ENCODE measurements around the gene GCN1. TPM values are rescaled to one million over a fixed set of nuclear protein-coding genes. Genes with fewer than 3 reads are reported as not detected.

Gene GCN1
- polyA plus RNA-seq, 3 donors = 5.0 to 22.1 (median 8.3) TPM

GRCh38 chr12:120159509-120160237 lies 34.8 kb downstream of the GCN1 start:
- Mint-ChIP-seq H3K27ac (peak overlapping the region in 4 of 7 donors; percentile 10 to 78 (median 54)), H3K27me3 (ENCODE audit: low read depth in 3 of 3) (peaks cover 0 to 1% (median 0%) of the 10 kb centered on the region in 3 donors), H3K36me3 (peaks cover 97 to 100% of the 10 kb centered on the region in 2 donors), H3K9me3 (no peaks in the 10 kb centered on the region), H3K4me3 (no peak overlapping the region), H3K4me1 (no peaks in the 10 kb centered on the region)
- intact Hi-C loops (cut with micrococcal nuclease) = no loop called here
- no peaks in the 10 kb centered on the region for H3K9me3 ChIP-seq (replicated peaks in 1 of 2; ENCODE audit: control insufficient read depth in 1 of 2, insufficient read depth in 1 of 2, low read length in 2 of 2)
- H3K4me1 ChIP-seq (ENCODE audit: control insufficient read depth in 1 of 2, insufficient read depth in 2 of 2, low read length in 2 of 2) = no peaks in the 10 kb centered on the region
- 97% methylated on average over 10 of the region's 12 CpGs for WGBS (ENCODE audit: insufficient coverage)
- H3K4me2 ChIP-seq (replicated peaks; ENCODE audit: extremely low read depth, low read length, poor library complexity, severe bottlenecking) = no peak overlapping the region
- no peaks in the 10 kb centered on the region for H3K79me2 ChIP-seq (ENCODE audit: insufficient read depth, low read length)
- DNase-seq = no peak
- no peak overlapping the region for H3K9ac ChIP-seq (ENCODE audit: insufficient read depth, low read length, poor library complexity, severe bottlenecking)
- no peak overlapping the region for H3K27ac ChIP-seq (ENCODE audit: low read depth in 1 of 2, low read length in 2 of 2)
- no peak for TF ChIP-seq CTCF (IDR thresholded peaks at IDR 0.05)
- peaks cover 98 to 100% of the 10 kb centered on the region in 2 donors for H3K36me3 ChIP-seq (replicated peaks in 1 of 2; ENCODE audit: control insufficient read depth in 1 of 2, insufficient read depth in 2 of 2, low read length in 2 of 2)
- no peaks in the 10 kb centered on the region for H3K27me3 ChIP-seq (ENCODE audit: control insufficient read depth in 2 of 2, insufficient read depth in 2 of 2, low read length in 2 of 2)
- H2AFZ ChIP-seq (ENCODE audit: insufficient read depth, low read depth, low read length, poor library complexity, severe bottlenecking) = no peak overlapping the region
- no peaks in the 10 kb centered on the region for H4K20me1 ChIP-seq (ENCODE audit: insufficient read depth, low read length)
- no peak overlapping the region for H3K4me3 ChIP-seq (replicated peaks in 1 of 3; ENCODE audit: low read depth in 2 of 3, low read length in 3 of 3)

- peak overlapping the region in 2 of 7 donors; percentile 19 to 64 for H3K27ac Mint-ChIP-seq
- no peaks in the 10 kb centered on the region for H3K4me1 Mint-ChIP-seq
- no peaks in the 10 kb centered on the region for H3K27me3 Mint-ChIP-seq (ENCODE audit: low read depth in 3 of 3)
- H3K4me3 Mint-ChIP-seq = no peak overlapping the region
- H3K79me2 ChIP-seq (ENCODE audit: insufficient read depth, low read length) = no peaks in the 10 kb centered on the region
- H3K4me3 ChIP-seq (replicated peaks in 1 of 3; ENCODE audit: low read depth in 2 of 3, low read length in 3 of 3) = no peak overlapping the region
- H3K36me3 Mint-ChIP-seq = peaks cover 96 to 99% of the 10 kb centered on the region in 2 donors
- WGBS (ENCODE audit: insufficient coverage) = 100% methylated on average over 3 of the region's 10 CpGs
- no peak overlapping the region for H3K9ac ChIP-seq (ENCODE audit: insufficient read depth, low read length, poor library complexity, severe bottlenecking)
- H4K20me1 ChIP-seq (ENCODE audit: insufficient read depth, low read length) = no peaks in the 10 kb centered on the region
- H3K9me3 ChIP-seq (replicated peaks in 1 of 2; ENCODE audit: control insufficient read depth in 1 of 2, insufficient read depth in 1 of 2, low read length in 2 of 2) = no peaks in the 10 kb centered on the region
- no peak overlapping the region for H2AFZ ChIP-seq (ENCODE audit: insufficient read depth, low read depth, low read length, poor library complexity, severe bottlenecking)
- H3K4me2 ChIP-seq (replicated peaks; ENCODE audit: extremely low read depth, low read length, poor library complexity, severe bottlenecking) = no peak overlapping the region
- H3K27me3 ChIP-seq (ENCODE audit: control insufficient read depth in 2 of 2, insufficient read depth in 2 of 2, low read length in 2 of 2) = no peaks in the 10 kb centered on the region
- H3K36me3 ChIP-seq (replicated peaks in 1 of 2; ENCODE audit: control insufficient read depth in 1 of 2, insufficient read depth in 2 of 2, low read length in 2 of 2) = peaks cover 98 to 100% of the 10 kb centered on the region in 2 donors
- no peaks in the 10 kb centered on the region for H3K9me3 Mint-ChIP-seq
- no peak for TF ChIP-seq CTCF (IDR thresholded peaks at IDR 0.05)
- DNase-seq = no peak
- no peak overlapping the region for H3K27ac ChIP-seq (ENCODE audit: low read depth in 1 of 2, low read length in 2 of 2)
- H3K4me1 ChIP-seq (ENCODE audit: control insufficient read depth in 1 of 2, insufficient read depth in 2 of 2, low read length in 2 of 2) = no peaks in the 10 kb centered on the region
- intact Hi-C loops (cut with micrococcal nuclease) = no loop called here
Measured at GRCh38 chr12:120158351-120158750, 36.2 kb downstream of the GCN1 start.
